PFSK-1 (cell line): Measurements from ENCODE around the gene TMEM131.

Source experiments
- FOXP2 ChIP-seq: optimal IDR thresholded peaks from 2 replicates; pipeline ENCODE3; 2011; ENCODE audit warnings: borderline replicate concordance, control low read depth, inconsistent platforms; ENCODE audit not compliant: insufficient read depth; ENCODE audit errors: extremely low read length, extremely low read depth
- POLR2AphosphoS5 ChIP-seq: IDR thresholded peaks from 2 replicates; pipeline ENCODE4 v1.6.1; 2012; ENCODE audit warnings: low read depth, mild to moderate bottlenecking, control low read depth, low read length, moderate library complexity
- SIN3A ChIP-seq: IDR thresholded peaks from 2 replicates; pipeline ENCODE4 v1.6.1; 2012; ENCODE audit warnings: mild to moderate bottlenecking, low read length, moderate library complexity, borderline replicate concordance; ENCODE audit not compliant: insufficient read depth
- TAF1 ChIP-seq: IDR thresholded peaks from 2 replicates; pipeline ENCODE4 v1.6.1; 2012; ENCODE audit warnings: low read length, control low read depth, borderline replicate concordance; ENCODE audit not compliant: insufficient read depth
- TF ChIP-seq, protein P1 (sequence below), 2 experiments: IDR thresholded peaks; 2 replicates each; pipeline versions ENCODE4 v1.6.1 to v1.8.0; 2011 to 2012; ENCODE audit warnings: low read depth in 2 of 2, low read length in 2 of 2, control low read depth in 1 of 2, inconsistent platforms in 1 of 2, mild to moderate bottlenecking in 1 of 2, moderate library complexity in 1 of 2; ENCODE audit not compliant: insufficient read depth in 1 of 2

The TMEM131 gene

DNA sequence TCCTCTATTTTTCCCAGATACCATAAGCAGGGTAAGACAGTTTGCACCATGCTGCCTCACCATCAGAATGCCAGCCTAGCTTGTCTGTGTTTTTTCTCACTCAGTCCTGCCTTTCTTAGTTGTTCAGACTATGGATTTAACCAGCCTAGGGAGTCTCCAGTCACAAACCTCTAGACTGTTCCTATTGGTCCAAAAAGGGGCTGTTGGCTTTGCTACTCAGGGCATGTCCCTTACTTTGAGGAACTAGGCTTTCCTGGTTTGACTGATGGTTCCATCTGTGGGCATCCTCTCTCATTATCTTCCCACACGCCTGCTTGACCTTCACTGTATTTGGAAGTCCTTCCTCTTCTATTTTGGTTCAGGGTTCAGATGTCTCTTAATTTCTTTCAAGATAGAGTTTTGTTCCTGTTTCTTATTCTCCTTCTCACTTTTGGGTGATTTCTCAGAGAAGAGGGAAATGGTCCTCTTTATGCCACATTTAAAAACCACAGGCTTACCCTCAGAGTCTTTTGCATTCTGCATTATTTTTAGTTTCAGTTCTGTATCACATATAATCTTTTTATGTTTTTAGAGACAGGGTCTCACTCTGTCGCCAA lies 31.3 kb upstream of the TMEM131 start:
- TF ChIP-seq SIN3A (no peak), POLR2AphosphoS5 (no peak), TAF1 (no peak), FOXP2 (no peak)
- TF ChIP-seq, protein P1, sequence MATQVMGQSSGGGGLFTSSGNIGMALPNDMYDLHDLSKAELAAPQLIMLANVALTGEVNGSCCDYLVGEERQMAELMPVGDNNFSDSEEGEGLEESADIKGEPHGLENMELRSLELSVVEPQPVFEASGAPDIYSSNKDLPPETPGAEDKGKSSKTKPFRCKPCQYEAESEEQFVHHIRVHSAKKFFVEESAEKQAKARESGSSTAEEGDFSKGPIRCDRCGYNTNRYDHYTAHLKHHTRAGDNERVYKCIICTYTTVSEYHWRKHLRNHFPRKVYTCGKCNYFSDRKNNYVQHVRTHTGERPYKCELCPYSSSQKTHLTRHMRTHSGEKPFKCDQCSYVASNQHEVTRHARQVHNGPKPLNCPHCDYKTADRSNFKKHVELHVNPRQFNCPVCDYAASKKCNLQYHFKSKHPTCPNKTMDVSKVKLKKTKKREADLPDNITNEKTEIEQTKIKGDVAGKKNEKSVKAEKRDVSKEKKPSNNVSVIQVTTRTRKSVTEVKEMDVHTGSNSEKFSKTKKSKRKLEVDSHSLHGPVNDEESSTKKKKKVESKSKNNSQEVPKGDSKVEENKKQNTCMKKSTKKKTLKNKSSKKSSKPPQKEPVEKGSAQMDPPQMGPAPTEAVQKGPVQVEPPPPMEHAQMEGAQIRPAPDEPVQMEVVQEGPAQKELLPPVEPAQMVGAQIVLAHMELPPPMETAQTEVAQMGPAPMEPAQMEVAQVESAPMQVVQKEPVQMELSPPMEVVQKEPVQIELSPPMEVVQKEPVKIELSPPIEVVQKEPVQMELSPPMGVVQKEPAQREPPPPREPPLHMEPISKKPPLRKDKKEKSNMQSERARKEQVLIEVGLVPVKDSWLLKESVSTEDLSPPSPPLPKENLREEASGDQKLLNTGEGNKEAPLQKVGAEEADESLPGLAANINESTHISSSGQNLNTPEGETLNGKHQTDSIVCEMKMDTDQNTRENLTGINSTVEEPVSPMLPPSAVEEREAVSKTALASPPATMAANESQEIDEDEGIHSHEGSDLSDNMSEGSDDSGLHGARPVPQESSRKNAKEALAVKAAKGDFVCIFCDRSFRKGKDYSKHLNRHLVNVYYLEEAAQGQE (IDR thresholded peaks at IDR 0.05; ENCODE audit: insufficient read depth in 1 of 2, low read depth in 2 of 2, low read length in 2 of 2): no peak

DNA sequence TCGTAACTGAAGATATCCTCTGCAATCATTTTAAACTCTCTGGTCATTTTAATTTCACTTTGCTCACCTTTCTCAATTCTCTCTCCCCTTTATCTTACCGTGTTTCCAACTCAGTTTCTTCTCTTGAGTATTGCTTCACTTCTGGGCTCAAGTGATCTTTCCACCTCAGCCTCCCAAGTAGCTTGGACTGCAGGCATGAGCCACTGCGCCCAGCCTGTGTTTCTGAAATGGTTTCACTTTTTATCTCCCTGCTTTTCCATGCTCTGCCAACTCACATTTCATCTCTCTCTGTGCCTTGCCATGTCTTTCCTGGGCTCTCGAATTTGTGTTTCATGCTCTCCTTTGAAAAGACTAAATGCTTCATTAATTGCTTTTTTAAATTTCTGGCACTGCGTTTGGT lies 30.5 kb upstream of the TMEM131 start:
- no peak for TF ChIP-seq SIN3A
- TF ChIP-seq, protein P1 (IDR thresholded peaks at IDR 0.05; ENCODE audit: insufficient read depth in 1 of 2, low read depth in 2 of 2, low read length in 2 of 2): no peak
- no peak for TF ChIP-seq TAF1
- no peak for TF ChIP-seq FOXP2
- no peak for TF ChIP-seq POLR2AphosphoS5

DNA sequence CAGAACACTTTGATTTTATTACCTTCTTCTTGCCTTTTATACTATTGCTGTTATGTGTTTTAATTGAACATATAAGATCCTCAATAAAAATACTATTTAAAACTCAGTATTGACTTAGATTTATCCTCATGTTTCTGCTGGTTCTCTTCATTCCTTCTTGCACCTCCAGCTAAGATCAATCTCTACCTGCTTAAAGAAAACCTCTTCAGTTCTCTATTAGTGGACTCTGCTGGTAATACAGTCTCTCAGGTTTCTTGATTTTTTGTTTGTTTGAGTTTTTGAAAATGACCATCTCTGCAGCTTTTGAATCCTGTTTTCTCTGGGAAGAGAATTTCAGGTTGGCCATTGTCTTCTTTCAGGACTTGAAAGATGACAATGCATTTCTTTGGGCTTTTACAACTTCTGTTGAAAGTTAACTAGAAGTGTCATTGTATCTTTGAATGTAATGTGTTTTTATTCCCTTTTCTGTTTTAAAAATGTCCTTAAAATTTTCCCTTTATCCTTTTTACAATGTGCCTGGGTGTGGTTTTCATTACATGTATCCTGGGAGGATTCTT lies 29.8 kb upstream of the TMEM131 start:
- no peak for TF ChIP-seq FOXP2
- TF ChIP-seq SIN3A: no peak
- no peak for TF ChIP-seq POLR2AphosphoS5
- TF ChIP-seq, protein P1 (IDR thresholded peaks at IDR 0.05; ENCODE audit: insufficient read depth in 1 of 2, low read depth in 2 of 2, low read length in 2 of 2): no peak
- no peak for TF ChIP-seq TAF1

DNA sequence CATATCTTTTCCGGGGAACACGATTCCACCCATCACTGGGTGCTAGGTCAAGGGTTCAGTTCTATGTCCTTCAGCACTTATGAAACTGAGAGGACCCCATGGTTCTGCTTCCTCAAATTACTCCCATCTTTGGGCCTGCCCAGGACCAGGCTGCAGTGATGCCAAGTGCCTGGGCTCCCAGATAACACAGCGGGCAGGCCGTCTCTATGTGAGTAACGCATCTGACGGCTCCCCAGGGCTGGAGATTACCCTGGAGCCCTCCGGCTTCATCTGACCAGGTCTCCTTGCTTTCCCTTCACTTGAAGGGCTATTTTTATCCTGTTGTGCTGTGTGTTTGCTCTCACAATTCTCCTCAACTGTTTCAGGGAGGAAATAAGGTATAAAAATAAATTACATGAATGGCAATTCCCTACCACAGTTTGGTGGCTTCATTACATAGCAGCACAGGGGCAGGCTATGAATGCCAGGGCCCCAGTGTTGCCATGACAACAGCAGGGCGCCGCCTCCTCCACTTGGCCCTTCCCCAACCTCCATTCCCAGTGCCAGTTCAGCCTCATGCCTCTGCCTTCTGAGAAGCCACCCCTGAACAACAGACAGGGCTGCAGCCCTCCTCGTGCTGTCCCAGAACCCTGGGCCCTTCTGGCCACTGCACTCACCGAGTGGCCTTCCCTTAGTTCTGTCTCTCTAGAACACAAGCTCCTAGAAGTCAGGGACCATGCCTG lies 25.4 kb upstream of the TMEM131 start:
- no peak for TF ChIP-seq POLR2AphosphoS5
- TF ChIP-seq, protein P1 (IDR thresholded peaks at IDR 0.05; ENCODE audit: insufficient read depth in 1 of 2, low read depth in 2 of 2, low read length in 2 of 2): no peak
- no peak for TF ChIP-seq TAF1
- TF ChIP-seq SIN3A: no peak
